H1 (cell line): Measurements from ENCODE around the gene LDLRAP1.

Experiments
- CTCF ChIP-seq, 3 experiments: IDR thresholded peaks; 1 replicate in 2 of 3; 2 replicates in 1 of 3; pipeline versions ENCODE4 v1.5.1 to v1.6.1; 2011; ENCODE audit warnings: low read length in 3 of 3, mild to moderate bottlenecking in 3 of 3, inconsistent platforms in 2 of 3, low read depth in 1 of 3, moderate library complexity in 1 of 3; ENCODE audit not compliant: insufficient read depth in 1 of 3; ENCODE audit errors: control extremely low read depth in 1 of 3
- MAFK ChIP-seq: IDR thresholded peaks from 2 replicates; pipeline ENCODE4 v1.6.1; 2012; ENCODE audit warnings: low read depth, mild to moderate bottlenecking, improper control_type of control experiment, low read length
- POLR2A ChIP-seq, 2 experiments: IDR thresholded peaks; 1 replicate in 1 of 2; 2 replicates in 1 of 2; pipeline ENCODE4 v1.6.1; 2011; ENCODE audit warnings: low read depth in 2 of 2, low read length in 2 of 2, mild to moderate bottlenecking in 2 of 2; ENCODE audit errors: control extremely low read depth in 1 of 2

GRCh38 chr1:25587290-25587689, 43.9 kb downstream of the LDLRAP1 start:
- TF ChIP-seq POLR2A (IDR thresholded peaks at IDR 0.05; ENCODE audit: control extremely low read depth in 1 of 2, low read depth in 2 of 2, low read length in 2 of 2) (no peak), MAFK (no peak), CTCF (IDR thresholded peaks at IDR 0.05; ENCODE audit: control extremely low read depth in 1 of 3, insufficient read depth in 1 of 3, low read depth in 1 of 3, low read length in 3 of 3) (no peak)
